ENCODE data around the gene SIRT5. TPM values are rescaled to one million over a fixed set of nuclear protein-coding genes. Genes with fewer than 3 reads are reported as not detected.

SIRT5 gene
- polyA plus RNA-seq, 1 donor from 2014 or later = 15.9 TPM

- H3K9ac ChIP-seq (ENCODE audit: low read length) = no peak overlapping the region
- no peaks in the 10 kb centered on the region for H3K79me2 ChIP-seq (replicated peaks; ENCODE audit: insufficient read depth, low read length)
- H3K27me3 ChIP-seq (ENCODE audit: insufficient read depth, low read depth, low read length) = no peaks in the 10 kb centered on the region
- no peaks in the 10 kb centered on the region for H3K9me2 ChIP-seq (ENCODE audit: insufficient read depth, low read length)
- no peak overlapping the region for H2AFZ ChIP-seq (ENCODE audit: low read depth, low read length)
- no peak overlapping the region for H3K4me3 ChIP-seq (ENCODE audit: low read length)
- no peak overlapping the region for H3K4me2 ChIP-seq (ENCODE audit: low read length)
- TF ChIP-seq POLR2AphosphoS5 (IDR thresholded peaks at IDR 0.05) (no peak), SMC3 (conservative IDR thresholded peaks at IDR 0.05; ENCODE audit: poor library complexity) (no peak), EZH2 (IDR thresholded peaks at IDR 0.05; ENCODE audit: borderline replicate concordance, insufficient read depth, low read length, poor library complexity, severe bottlenecking) (no peak), EP300 (conservative IDR thresholded peaks at IDR 0.05; ENCODE audit: poor library complexity, severe bottlenecking) (no peak), MXI1 (conservative IDR thresholded peaks at IDR 0.05; ENCODE audit: poor library complexity, severe bottlenecking) (no peak), REST (IDR thresholded peaks at IDR 0.05; ENCODE audit: borderline replicate concordance) (no peak), TAF1 (IDR thresholded peaks at IDR 0.05; ENCODE audit: low read depth) (no peak), RAD21 (conservative IDR thresholded peaks at IDR 0.05) (no peak), CTCF (IDR thresholded peaks at IDR 0.05; ENCODE audit: poor library complexity, severe bottlenecking) (no peak)
- H3F3A ChIP-seq (ENCODE audit: insufficient read depth, low read length, poor library complexity, severe bottlenecking) = no peaks in the 10 kb centered on the region
- H4K20me1 ChIP-seq (ENCODE audit: insufficient read depth) = no peaks in the 10 kb centered on the region
- H3K27ac ChIP-seq (ENCODE audit: low read length) = no peak overlapping the region
- H3K36me3 ChIP-seq (ENCODE audit: insufficient read depth, low read length) = no peaks in the 10 kb centered on the region
- H3K9me3 ChIP-seq (ENCODE audit: low read length) = no peaks in the 10 kb centered on the region
Measured at GRCh38 chr6:13541496-13541895, 32.9 kb upstream of the SIRT5 start.

- no peak overlapping the region for H3K27ac ChIP-seq (ENCODE audit: low read length)
- H3F3A ChIP-seq (ENCODE audit: insufficient read depth, low read length, poor library complexity, severe bottlenecking) = no peaks in the 10 kb centered on the region
- no peak overlapping the region for H2AFZ ChIP-seq (ENCODE audit: low read depth, low read length)
- no peak overlapping the region for H3K4me3 ChIP-seq (ENCODE audit: low read length)
- no peaks in the 10 kb centered on the region for H3K27me3 ChIP-seq (ENCODE audit: insufficient read depth, low read depth, low read length)
- H4K20me1 ChIP-seq (ENCODE audit: insufficient read depth) = no peaks in the 10 kb centered on the region
- no peaks in the 10 kb centered on the region for H3K36me3 ChIP-seq (ENCODE audit: insufficient read depth, low read length)
- no peak overlapping the region for H3K9ac ChIP-seq (ENCODE audit: low read length)
- H3K9me3 ChIP-seq (ENCODE audit: low read length) = no peaks in the 10 kb centered on the region
- H3K79me2 ChIP-seq (replicated peaks; ENCODE audit: insufficient read depth, low read length) = no peaks in the 10 kb centered on the region
- H3K4me2 ChIP-seq (ENCODE audit: low read length) = no peak overlapping the region
- no peak for TF ChIP-seq CTCF (IDR thresholded peaks at IDR 0.05; ENCODE audit: poor library complexity, severe bottlenecking)
- no peak for TF ChIP-seq REST (IDR thresholded peaks at IDR 0.05; ENCODE audit: borderline replicate concordance)
- no peak for TF ChIP-seq MXI1 (conservative IDR thresholded peaks at IDR 0.05; ENCODE audit: poor library complexity, severe bottlenecking)
- TF ChIP-seq EP300 (conservative IDR thresholded peaks at IDR 0.05; ENCODE audit: poor library complexity, severe bottlenecking) = no peak
- no peak for TF ChIP-seq POLR2AphosphoS5 (IDR thresholded peaks at IDR 0.05)
- TF ChIP-seq EZH2 (IDR thresholded peaks at IDR 0.05; ENCODE audit: borderline replicate concordance, insufficient read depth, low read length, poor library complexity, severe bottlenecking) = no peak
- no peak for TF ChIP-seq TAF1 (IDR thresholded peaks at IDR 0.05; ENCODE audit: low read depth)
- no peak for TF ChIP-seq RAD21 (conservative IDR thresholded peaks at IDR 0.05)
- TF ChIP-seq SMC3 (conservative IDR thresholded peaks at IDR 0.05; ENCODE audit: poor library complexity) = no peak
- no peaks in the 10 kb centered on the region for H3K9me2 ChIP-seq (ENCODE audit: insufficient read depth, low read length)
Measured at GRCh38 chr6:13544454-13545186, 29.8 kb upstream of the SIRT5 start.

Measured in neural cell (in vitro differentiated cells).